ENCODE data around the gene AKAP13.

- TF ChIP-seq, protein P1, sequence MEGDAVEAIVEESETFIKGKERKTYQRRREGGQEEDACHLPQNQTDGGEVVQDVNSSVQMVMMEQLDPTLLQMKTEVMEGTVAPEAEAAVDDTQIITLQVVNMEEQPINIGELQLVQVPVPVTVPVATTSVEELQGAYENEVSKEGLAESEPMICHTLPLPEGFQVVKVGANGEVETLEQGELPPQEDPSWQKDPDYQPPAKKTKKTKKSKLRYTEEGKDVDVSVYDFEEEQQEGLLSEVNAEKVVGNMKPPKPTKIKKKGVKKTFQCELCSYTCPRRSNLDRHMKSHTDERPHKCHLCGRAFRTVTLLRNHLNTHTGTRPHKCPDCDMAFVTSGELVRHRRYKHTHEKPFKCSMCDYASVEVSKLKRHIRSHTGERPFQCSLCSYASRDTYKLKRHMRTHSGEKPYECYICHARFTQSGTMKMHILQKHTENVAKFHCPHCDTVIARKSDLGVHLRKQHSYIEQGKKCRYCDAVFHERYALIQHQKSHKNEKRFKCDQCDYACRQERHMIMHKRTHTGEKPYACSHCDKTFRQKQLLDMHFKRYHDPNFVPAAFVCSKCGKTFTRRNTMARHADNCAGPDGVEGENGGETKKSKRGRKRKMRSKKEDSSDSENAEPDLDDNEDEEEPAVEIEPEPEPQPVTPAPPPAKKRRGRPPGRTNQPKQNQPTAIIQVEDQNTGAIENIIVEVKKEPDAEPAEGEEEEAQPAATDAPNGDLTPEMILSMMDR (IDR thresholded peaks at IDR 0.05), result no peak
- TF ChIP-seq EP300 (IDR thresholded peaks at IDR 0.05), result no peak
- no peak for TF ChIP-seq POLR2A (IDR thresholded peaks at IDR 0.05)
Measured at GRCh38 chr15:85741021-85741421, 360.6 kb downstream of the AKAP13 start.
